Stimulated activated CD4-positive, alpha-beta T cell treated with anti-CD3 and anti-CD28 coated beads, TNF-alpha, amount 100 ng/mL, for 48 hours (primary cell): ENCODE results near the gene KRT77.
"Not testable (repeated sequence)": the region's sequence is repeated elsewhere in the genome, so short reads cannot be mapped to it uniquely, and the experiment has no call there.

Source experiments
- DNase-seq, 3 donors: peaks; one replicate each; pipeline ENCODE4 v3.0.0-alpha.2; 2020; ENCODE audit warnings: low read depth in 3 of 3

KRT77 gene

DNA sequence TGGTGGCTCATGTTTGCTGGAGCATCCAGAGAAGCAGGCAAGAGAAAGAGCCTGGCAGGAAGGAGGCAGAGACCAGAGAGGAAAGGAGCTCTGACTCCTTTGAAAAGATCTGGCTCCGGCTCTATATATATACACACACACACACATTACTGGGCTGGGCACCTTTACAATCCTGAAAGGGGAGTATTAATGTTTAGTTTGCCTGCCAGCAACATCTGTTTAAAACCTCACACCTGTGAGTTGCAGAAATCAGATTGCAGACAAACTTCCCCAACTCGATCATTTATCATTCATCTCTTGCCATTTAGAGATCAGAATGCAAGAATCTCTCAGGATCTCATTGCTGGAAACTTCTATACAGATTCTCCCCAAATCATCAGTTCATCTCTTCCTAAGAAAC is at the start of gene KRT77:
KRT77 (minus strand) TSS at position 101 of the 400 bp plus-strand sequence; CDS start at position 11, 90 bp downstream.
- DNase-seq = no peak

DNA sequence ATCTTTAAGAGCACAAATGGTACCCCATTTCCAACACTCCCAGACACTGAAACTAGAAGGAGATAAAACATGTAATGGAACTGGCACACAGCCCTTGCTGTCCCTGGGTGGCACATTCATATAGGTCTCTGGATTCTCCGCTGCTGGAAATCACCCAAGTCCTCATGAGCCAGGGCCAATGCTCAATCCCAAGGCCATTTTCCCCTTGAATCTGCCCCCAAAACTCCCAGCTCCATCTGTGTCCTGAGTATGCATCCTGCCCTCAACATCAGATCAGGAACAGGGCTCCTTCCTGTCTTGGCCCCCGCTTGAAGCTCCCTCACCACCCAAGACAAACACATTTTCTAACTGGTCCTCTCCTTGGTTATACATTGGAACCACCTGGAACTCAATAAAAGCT is 49.2 kb upstream of the KRT77 start:
- no peak for DNase-seq

GRCh38 chr12:52751795-52752194 is 48.5 kb upstream of the KRT77 start:
- DNase-seq = no peak

- not testable (repeated sequence) for DNase-seq
Measured at GRCh38 chr12:52750532-52750931, 47.2 kb upstream of the KRT77 start.

GRCh38 chr12:52749827-52750226 is 46.5 kb upstream of the KRT77 start:
- no peak for DNase-seq

DNA sequence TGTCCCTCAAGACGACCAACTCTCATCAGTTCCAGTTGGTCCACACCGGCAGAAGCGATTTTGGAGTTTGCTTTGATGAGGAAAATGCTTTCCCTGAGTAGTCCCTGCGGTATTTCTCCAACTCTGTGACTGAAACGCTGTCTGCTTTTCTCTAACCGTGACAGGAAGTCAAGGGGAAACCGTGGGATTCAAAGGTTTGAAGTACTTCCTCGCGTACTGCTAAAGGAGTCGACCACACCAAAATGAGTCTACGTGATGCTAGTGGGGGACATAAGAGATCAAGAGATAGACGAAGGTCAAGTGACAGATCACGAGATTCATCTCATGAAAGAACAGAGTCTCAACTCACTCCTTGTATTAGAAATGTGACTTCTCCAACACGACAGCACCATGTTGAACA is 45.3 kb upstream of the KRT77 start:
- no peak for DNase-seq

- no peak for DNase-seq
Measured at GRCh38 chr12:52745554-52745953, 42.2 kb upstream of the KRT77 start.

GRCh38 chr12:52744493-52745156 is 41.3 kb upstream of the KRT77 start:
- DNase-seq = no peak

GRCh38 chr12:52742822-52743457 is 39.6 kb upstream of the KRT77 start:
- DNase-seq = no peak

DNA sequence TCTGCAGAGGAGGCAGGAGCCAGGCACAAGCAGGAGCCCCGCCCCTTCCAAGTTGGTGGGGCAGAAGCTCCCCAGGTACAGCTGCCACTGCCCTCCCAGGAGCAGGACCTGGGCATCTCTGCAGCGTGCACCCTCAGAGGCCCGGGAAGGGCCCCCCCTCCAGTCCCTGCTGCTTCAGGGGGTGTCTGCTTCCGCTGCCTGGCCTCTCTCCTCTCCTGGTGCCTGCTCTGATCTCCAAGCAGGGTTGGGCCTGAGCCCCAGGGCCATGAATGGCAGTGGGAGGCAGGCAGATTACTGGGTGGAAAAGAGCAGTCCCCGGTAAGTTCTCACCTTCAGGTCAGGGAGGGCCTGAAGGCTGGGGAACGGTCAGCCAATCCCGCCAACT is 38.9 kb upstream of the KRT77 start:
- DNase-seq = no peak

DNA sequence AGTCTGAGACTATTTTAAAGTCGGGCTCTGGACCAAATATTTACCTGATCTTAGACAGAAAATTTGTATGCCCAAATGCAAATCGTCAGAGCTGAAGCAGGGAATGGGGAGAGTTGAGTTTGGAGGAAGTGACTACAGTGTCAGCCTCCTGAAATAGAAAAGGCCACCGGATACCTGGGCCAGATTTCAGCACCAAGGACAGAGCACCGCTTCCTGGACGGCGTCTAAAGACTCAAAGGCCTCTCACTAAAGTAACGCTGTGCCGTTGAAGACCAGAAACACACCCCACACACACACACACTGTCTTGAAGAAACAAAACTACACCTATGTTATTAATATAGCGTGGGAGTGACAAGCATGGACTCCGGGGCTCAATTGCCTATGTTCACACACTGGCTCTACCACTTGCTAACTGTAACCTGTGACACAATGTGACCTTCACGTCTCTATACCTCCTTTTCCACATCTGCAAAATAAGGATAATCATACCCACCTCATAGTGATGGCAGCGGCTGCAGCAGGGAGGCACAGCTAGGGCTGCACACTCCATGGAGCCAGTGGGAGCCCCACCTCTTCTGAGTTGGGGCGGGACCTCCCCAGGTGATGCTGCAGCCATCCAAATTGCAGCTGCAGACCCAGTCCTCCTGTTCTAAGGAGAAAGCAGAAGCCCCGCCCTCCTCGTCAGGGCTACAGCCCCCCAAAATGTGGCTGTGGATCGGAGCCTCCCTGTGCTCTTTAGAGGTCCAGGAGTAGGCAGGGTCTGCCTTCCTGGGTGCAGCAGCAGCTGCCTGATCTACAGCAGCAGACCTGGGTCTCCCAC is 38.3 kb upstream of the KRT77 start:
- DNase-seq = peak; percentile 15 to 46 (median 28)

DNA sequence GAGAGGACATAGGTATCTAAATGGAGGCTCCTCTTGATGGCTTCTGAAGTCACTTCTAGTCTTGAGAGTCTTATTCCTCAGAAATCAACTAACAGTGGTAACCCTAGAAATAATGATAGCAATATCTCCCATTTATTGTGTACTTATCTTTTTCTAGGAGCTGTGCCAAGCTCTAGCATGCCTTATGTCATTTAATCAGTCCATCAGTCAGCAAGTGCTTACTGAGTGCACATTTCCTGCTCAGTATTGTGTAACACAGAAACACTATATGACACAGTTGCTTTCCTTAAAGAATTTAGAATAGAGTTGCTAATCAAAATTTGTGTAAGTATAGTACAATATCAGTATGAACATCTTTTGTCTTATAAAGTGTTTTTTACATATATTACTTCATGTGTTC is 37.3 kb upstream of the KRT77 start:
- DNase-seq = no peak

GRCh38 chr12:52739963-52740362 is 36.6 kb upstream of the KRT77 start:
- no peak for DNase-seq

- DNase-seq = no peak
Measured at GRCh38 chr12:52735816-52736632, 32.7 kb upstream of the KRT77 start.

GRCh38 chr12:52735106-52735505 is 31.8 kb upstream of the KRT77 start:
- DNase-seq = no peak

DNA sequence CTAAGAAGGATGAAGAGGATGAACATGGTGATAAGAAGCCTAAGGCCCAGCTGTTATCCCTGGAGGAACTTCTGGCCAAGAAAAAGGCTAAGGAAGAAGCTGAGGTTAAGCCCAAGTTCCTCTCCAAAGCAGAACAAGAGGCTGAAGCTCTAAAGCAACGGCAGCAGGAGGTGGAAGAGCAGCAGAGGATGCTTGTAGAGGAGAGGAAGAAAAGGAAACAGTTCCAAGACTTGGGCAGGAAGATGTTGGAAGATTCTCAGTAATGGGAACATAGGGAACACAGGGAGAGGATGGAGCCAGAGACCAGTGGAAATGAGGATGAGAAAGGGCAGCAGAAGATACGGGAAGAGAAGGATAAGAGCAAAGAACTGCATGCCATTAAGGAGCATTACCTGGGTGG is 27.5 kb upstream of the KRT77 start:
- no peak for DNase-seq

- DNase-seq = no peak
Measured at GRCh38 chr12:52730383-52730782, 27.1 kb upstream of the KRT77 start.

GRCh38 chr12:52729147-52729546 is 25.8 kb upstream of the KRT77 start:
- no peak for DNase-seq

DNA sequence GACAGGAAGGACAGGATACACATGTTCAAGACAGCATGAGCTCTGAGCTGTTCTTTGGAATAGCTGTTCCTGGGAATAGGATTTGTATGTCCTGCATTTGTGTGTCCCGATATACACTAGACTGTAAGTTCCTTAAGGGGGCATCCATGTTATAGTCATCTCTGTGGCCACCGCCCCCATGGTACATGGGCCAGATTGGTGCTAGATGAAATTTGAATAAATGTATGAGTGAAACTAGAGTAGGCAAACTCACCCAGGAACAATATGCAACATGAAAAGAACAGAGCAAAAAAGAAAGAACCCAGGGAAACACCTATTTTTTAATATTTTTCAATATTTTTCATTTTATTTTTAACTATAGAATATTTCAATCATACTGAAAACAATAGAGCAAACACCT is 25.1 kb upstream of the KRT77 start:
- no peak for DNase-seq

GRCh38 chr12:52727037-52727436 is 23.7 kb upstream of the KRT77 start:
- DNase-seq = no peak

DNA sequence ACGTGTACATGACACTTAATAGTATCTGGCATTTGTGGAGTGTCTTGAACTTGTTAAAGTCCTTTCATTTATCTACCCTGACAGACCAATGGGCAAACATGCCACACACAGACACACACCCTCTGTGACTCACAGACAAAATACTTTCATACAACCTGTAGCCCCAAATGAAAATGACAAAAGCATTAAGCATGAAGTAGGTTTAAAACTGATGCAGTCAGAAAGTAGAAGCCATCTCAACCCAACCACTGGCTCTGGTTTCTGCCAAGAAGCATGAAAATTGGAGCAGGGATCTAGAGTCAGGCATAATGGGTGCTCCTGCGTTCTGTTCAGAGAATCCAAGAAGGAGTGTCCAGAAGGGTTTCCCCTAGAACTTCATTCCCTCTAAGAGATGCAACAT is 23.1 kb upstream of the KRT77 start:
- no peak for DNase-seq

DNA sequence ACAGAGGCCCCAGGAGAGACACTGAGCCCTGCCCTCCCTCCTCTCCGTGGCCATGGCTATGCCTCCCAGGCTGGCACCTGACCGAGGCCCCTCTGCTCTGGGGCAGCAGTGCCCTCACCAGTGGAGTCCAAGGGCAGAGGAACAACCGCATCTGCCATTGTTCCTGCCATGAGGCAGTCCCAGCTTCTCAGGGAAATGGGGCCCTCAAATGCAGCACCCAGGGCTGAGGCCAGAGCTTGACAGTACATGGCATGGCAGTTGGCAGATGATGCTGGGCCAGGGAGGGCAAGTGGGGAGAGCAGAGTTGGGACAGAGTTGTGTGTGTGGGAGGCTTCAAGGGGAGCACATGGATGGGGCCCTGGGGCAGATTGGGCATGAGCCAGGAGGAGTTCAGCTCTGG is 21.1 kb upstream of the KRT77 start:
- no peak for DNase-seq
